ENCODE data around the gene HTR1B. TPM values are rescaled to one million over a fixed set of nuclear protein-coding genes. Genes with fewer than 3 reads are reported as not detected.

The HTR1B gene
- polyA plus RNA-seq, 2 of the 4 experiments (the other 2 are of a cell fraction): 0.12 TPM; not detected in 1

DNA sequence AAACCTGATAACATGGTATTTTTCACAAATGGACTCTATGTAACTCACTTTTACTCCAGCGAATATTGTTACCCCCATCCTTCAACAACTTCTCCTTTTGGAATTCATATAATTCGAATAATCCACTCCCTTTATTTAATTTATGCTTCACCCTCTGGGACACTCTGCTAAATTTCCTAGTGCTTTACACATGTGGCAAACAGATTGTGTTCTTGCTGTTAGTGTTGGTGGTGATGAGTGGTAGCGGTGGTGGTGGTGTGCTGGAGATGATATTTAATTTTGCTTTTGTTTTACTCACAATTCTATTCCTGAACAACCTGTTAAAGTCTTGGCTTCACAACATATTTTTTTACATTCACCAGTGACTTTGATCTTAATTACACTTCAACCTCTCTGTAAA, 32.8 kb downstream of the HTR1B start:
- no peak for FAIRE-seq
- no peak for ATAC-seq
- no peak for DNase-seq (ENCODE audit: low read depth in 1 of 2, low spot score in 1 of 2)
- no peak overlapping the region for H3K27ac ChIP-seq
- POLR2A ChIA-PET: no interaction called here
- H3K4me1 ChIP-seq: no peaks in the 10 kb centered on the region
- WGBS (ENCODE audit: missing lambda C conversion rate): 59% methylated on average over 3 of the region's 3 CpGs
- H3K4me3 ChIP-seq: no peak overlapping the region
- TF ChIP-seq CHD2 (IDR thresholded peaks at IDR 0.05; ENCODE audit: low read length, partially characterized antibody): no peak
- TF ChIP-seq, protein P1, sequence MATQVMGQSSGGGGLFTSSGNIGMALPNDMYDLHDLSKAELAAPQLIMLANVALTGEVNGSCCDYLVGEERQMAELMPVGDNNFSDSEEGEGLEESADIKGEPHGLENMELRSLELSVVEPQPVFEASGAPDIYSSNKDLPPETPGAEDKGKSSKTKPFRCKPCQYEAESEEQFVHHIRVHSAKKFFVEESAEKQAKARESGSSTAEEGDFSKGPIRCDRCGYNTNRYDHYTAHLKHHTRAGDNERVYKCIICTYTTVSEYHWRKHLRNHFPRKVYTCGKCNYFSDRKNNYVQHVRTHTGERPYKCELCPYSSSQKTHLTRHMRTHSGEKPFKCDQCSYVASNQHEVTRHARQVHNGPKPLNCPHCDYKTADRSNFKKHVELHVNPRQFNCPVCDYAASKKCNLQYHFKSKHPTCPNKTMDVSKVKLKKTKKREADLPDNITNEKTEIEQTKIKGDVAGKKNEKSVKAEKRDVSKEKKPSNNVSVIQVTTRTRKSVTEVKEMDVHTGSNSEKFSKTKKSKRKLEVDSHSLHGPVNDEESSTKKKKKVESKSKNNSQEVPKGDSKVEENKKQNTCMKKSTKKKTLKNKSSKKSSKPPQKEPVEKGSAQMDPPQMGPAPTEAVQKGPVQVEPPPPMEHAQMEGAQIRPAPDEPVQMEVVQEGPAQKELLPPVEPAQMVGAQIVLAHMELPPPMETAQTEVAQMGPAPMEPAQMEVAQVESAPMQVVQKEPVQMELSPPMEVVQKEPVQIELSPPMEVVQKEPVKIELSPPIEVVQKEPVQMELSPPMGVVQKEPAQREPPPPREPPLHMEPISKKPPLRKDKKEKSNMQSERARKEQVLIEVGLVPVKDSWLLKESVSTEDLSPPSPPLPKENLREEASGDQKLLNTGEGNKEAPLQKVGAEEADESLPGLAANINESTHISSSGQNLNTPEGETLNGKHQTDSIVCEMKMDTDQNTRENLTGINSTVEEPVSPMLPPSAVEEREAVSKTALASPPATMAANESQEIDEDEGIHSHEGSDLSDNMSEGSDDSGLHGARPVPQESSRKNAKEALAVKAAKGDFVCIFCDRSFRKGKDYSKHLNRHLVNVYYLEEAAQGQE (IDR thresholded peaks at IDR 0.05): no peak
- no peak for TF ChIP-seq HDAC2 (IDR thresholded peaks at IDR 0.05)
- no peak for TF ChIP-seq TP53 (CRISPR knock-in tag; IDR thresholded peaks at IDR 0.05)
- TF ChIP-seq KDM1A (IDR thresholded peaks at IDR 0.05; ENCODE audit: low read depth): no peak
- CTCF ChIA-PET: no interaction called here
- H3K4me2 ChIP-seq: no peak overlapping the region
- H3K9me3 ChIP-seq: no peaks in the 10 kb centered on the region

DNA sequence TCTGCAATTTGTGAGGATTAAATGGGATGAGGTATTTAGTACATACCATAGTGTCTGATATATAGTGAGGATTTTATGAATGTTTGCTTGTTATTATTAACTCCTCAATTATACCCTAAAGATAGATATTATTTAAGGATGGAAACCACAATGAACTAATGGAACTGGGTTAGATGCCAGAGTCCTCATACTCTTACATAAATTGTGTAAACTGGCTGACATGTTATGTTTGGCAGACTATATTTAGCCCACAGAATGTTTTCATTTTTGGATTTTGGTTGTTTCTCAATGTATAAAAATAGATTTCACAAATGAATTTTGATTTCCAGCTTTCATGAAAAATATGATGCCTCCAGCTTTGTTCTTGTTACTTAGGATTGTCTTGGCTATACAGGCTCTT, 37.6 kb downstream of the HTR1B start:
- Histone ChIP-seq H3K9me3 (no peaks in the 10 kb centered on the region), H3K4me1 (no peaks in the 10 kb centered on the region), H3K4me2 (no peak overlapping the region), H3K4me3 (no peak overlapping the region), H3K27ac (no peak overlapping the region)
- POLR2A ChIA-PET: no interaction called here
- no peak for ATAC-seq
- no peak for FAIRE-seq
- CTCF ChIA-PET: no interaction called here
- DNase-seq (ENCODE audit: low read depth in 1 of 2, low spot score in 1 of 2): no peak
- no peak for TF ChIP-seq NPAS2 (CRISPR knock-in tag; IDR thresholded peaks at IDR 0.05; ENCODE audit: borderline replicate concordance)
- TF ChIP-seq ESRRA (IDR thresholded peaks at IDR 0.05; ENCODE audit: borderline replicate concordance, low read length): no peak
- TF ChIP-seq, protein P2, sequence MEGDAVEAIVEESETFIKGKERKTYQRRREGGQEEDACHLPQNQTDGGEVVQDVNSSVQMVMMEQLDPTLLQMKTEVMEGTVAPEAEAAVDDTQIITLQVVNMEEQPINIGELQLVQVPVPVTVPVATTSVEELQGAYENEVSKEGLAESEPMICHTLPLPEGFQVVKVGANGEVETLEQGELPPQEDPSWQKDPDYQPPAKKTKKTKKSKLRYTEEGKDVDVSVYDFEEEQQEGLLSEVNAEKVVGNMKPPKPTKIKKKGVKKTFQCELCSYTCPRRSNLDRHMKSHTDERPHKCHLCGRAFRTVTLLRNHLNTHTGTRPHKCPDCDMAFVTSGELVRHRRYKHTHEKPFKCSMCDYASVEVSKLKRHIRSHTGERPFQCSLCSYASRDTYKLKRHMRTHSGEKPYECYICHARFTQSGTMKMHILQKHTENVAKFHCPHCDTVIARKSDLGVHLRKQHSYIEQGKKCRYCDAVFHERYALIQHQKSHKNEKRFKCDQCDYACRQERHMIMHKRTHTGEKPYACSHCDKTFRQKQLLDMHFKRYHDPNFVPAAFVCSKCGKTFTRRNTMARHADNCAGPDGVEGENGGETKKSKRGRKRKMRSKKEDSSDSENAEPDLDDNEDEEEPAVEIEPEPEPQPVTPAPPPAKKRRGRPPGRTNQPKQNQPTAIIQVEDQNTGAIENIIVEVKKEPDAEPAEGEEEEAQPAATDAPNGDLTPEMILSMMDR (IDR thresholded peaks at IDR 0.05): no peak
- no peak for TF ChIP-seq EP300 (IDR thresholded peaks at IDR 0.05)
- TF ChIP-seq TFCP2L1 (CRISPR knock-in tag; IDR thresholded peaks at IDR 0.05): no peak
- no peak for TF ChIP-seq KDM5A (IDR thresholded peaks at IDR 0.05)
- TF ChIP-seq ZNF302 (CRISPR knock-in tag; IDR thresholded peaks at IDR 0.05): no peak
- TF ChIP-seq GATA3 (IDR thresholded peaks at IDR 0.05; ENCODE audit: borderline replicate concordance): no peak
- TF ChIP-seq, protein P3, sequence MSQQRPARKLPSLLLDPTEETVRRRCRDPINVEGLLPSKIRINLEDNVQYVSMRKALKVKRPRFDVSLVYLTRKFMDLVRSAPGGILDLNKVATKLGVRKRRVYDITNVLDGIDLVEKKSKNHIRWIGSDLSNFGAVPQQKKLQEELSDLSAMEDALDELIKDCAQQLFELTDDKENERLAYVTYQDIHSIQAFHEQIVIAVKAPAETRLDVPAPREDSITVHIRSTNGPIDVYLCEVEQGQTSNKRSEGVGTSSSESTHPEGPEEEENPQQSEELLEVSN (IDR thresholded peaks at IDR 0.05; ENCODE audit: borderline replicate concordance, low read depth): no peak
- no peak for TF ChIP-seq ZC3H11A (IDR thresholded peaks at IDR 0.05)
- TF ChIP-seq HDAC2 (IDR thresholded peaks at IDR 0.05): no peak
- no peak for TF ChIP-seq POLR2A (IDR thresholded peaks at IDR 0.05; ENCODE audit: low read length)
- TF ChIP-seq RNF2 (IDR thresholded peaks at IDR 0.05; ENCODE audit: borderline replicate concordance, low read depth): no peak
- TF ChIP-seq, protein P4, sequence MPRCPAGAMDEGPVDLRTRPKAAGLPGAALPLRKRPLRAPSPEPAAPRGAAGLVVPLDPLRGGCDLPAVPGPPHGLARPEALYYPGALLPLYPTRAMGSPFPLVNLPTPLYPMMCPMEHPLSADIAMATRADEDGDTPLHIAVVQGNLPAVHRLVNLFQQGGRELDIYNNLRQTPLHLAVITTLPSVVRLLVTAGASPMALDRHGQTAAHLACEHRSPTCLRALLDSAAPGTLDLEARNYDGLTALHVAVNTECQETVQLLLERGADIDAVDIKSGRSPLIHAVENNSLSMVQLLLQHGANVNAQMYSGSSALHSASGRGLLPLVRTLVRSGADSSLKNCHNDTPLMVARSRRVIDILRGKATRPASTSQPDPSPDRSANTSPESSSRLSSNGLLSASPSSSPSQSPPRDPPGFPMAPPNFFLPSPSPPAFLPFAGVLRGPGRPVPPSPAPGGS (IDR thresholded peaks at IDR 0.05): no peak
- TF ChIP-seq, protein P5, sequence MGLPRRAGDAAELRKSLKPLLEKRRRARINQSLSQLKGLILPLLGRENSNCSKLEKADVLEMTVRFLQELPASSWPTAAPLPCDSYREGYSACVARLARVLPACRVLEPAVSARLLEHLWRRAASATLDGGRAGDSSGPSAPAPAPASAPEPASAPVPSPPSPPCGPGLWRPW (IDR thresholded peaks at IDR 0.05): no peak
- TF ChIP-seq EHF (CRISPR knock-in tag; IDR thresholded peaks at IDR 0.05): no peak

Data from A549 (cell line).